Thoracic aorta (tissue), 2 donors: ENCODE data around the gene CABLES1. TPM values are rescaled to one million over a fixed set of nuclear protein-coding genes. Genes with fewer than 3 reads are reported as not detected.
"Not testable (repeated sequence)": the region's sequence is repeated elsewhere in the genome, so short reads cannot be mapped to it uniquely, and the experiment has no call there.

ENCODE experiments used
- ATAC-seq: fragments of 150-250 bp; one replicate; pipeline ENCODE4 v1.8.0; 2017; ENCODE audit warnings: low read depth; ENCODE audit not compliant: insufficient number of reproducible peaks, low FRiP score
- DNase-seq: peaks from one replicate; pipeline ENCODE4 v3.0.0-alpha.2; 2020; ENCODE audit warnings: low spot score
- H3K27ac ChIP-seq, 2 donors: fragments of 200-600 bp; sonication (generic); 1 replicate in 1 of 2; 2 replicates in 1 of 2; pipeline ENCODE4 v1.5.1; 2016; ENCODE audit warnings: mild to moderate bottlenecking in 2 of 2, moderate library complexity in 2 of 2
- H3K27me3 ChIP-seq: fragments of 200-600 bp; sonication (generic); replicated peaks from 2 replicates; pipeline ENCODE4 v1.6.0; 2016; ENCODE audit warnings: mild to moderate bottlenecking; ENCODE audit not compliant: insufficient read depth
- H3K36me3 ChIP-seq: fragments of 200-600 bp; sonication (generic); one replicate; pipeline ENCODE4 v1.5.1; 2016
- H3K4me1 ChIP-seq, 2 donors: fragments of 200-600 bp; sonication (generic); 1 replicate in 1 of 2; 2 replicates in 1 of 2; pipeline versions ENCODE4 v1.5.1 to v1.6.0; 2016; ENCODE audit warnings: low read depth in 2 of 2, mild to moderate bottlenecking in 1 of 2; ENCODE audit not compliant: control insufficient read depth in 1 of 2
- H3K4me3 ChIP-seq: fragments of 200-600 bp; sonication (generic); 2 replicates; pipeline ENCODE4 v1.5.1; 2016; ENCODE audit warnings: mild to moderate bottlenecking
- H3K9me3 ChIP-seq: fragments of 200-600 bp; sonication (generic); 2 replicates; pipeline ENCODE4 v1.5.1; 2016
- CTCF ChIP-seq: fragments of 200-600 bp; sonication (generic); IDR thresholded peaks from one replicate; pipeline ENCODE4 v1.5.1; 2019; ENCODE audit warnings: antibody characterized with exemption
- total RNA-seq, 2 donors: library from RNA; depleted of rRNA; stranded (reverse); fragments of >200 nt; gene quantifications; one replicate each; pipeline versions ENCODE4 v1.1.0 to v1.2.3, GENCODE V29; 2016

Gene CABLES1
- total RNA-seq, result 10 to 100 TPM; 25.7 to 28.7 TPM

GRCh38 chr18:23134780-23135549 is at the start of gene CABLES1:
Gene CABLES1 (plus strand): TSS chr18:23135485. CDS start chr18:23135763, 278 bp downstream.
- no peaks in the 10 kb centered on the region for H3K9me3 ChIP-seq
- peak within 1 kb of the TSS; percentile 88 to 89 for H3K27ac ChIP-seq
- no peaks in the 10 kb centered on the region for H3K36me3 ChIP-seq
- ATAC-seq (peak; percentile 10), DNase-seq (no peak)
- H3K27me3 ChIP-seq, result no peaks in the 10 kb centered on the region
- peak within 1 kb of the TSS; percentile 71 for H3K4me3 ChIP-seq
- TF ChIP-seq CTCF, result no peak
- H3K4me1 ChIP-seq, result peaks cover 9 to 30% of the 10 kb centered on the region in 2 donors

GRCh38 chr18:23087352-23087751 is 47.9 kb upstream of the CABLES1 start:
- DNase-seq, result no peak
- H3K4me1 ChIP-seq, result peaks cover 0 to 3% of the 10 kb centered on the region in 2 donors
- H3K4me3 ChIP-seq, result no peak overlapping the region
- no peaks in the 10 kb centered on the region for H3K27me3 ChIP-seq
- no peak for TF ChIP-seq CTCF
- no peak overlapping the region for H3K27ac ChIP-seq
- H3K36me3 ChIP-seq, result no peaks in the 10 kb centered on the region
- H3K9me3 ChIP-seq, result no peaks in the 10 kb centered on the region
- no peak for ATAC-seq

- Histone ChIP-seq H3K4me1 (peaks cover 0 to 3% of the 10 kb centered on the region in 2 donors), H3K4me3 (no peak overlapping the region), H3K27ac (no peak overlapping the region), H3K36me3 (no peaks in the 10 kb centered on the region), H3K9me3 (no peaks in the 10 kb centered on the region), H3K27me3 (no peaks in the 10 kb centered on the region)
- TF ChIP-seq CTCF, result no peak
- DNase-seq (no peak), ATAC-seq (no peak)
Measured at GRCh38 chr18:23088310-23088709, 47.0 kb upstream of the CABLES1 start.

- not testable (repeated sequence) for DNase-seq
Measured at GRCh38 chr18:23091017-23091993, 44.0 kb upstream of the CABLES1 start.

GRCh38 chr18:23092121-23092520 is 43.2 kb upstream of the CABLES1 start:
- no peak for TF ChIP-seq CTCF
- Histone ChIP-seq H3K27me3 (no peaks in the 10 kb centered on the region), H3K4me1 (peaks cover 3 to 6% of the 10 kb centered on the region in 2 donors), H3K36me3 (no peaks in the 10 kb centered on the region), H3K9me3 (no peaks in the 10 kb centered on the region), H3K4me3 (no peak overlapping the region), H3K27ac (no peak overlapping the region)
- DNase-seq (no peak), ATAC-seq (no peak)

More at GRCh38 chr18:23091017-23091993, 44.0 kb upstream of the CABLES1 start:
- H3K27ac ChIP-seq, H3K27me3 ChIP-seq, H3K4me1 ChIP-seq, ATAC-seq, H3K9me3 ChIP-seq, H3K4me3 ChIP-seq, H3K36me3 ChIP-seq: not testable (repeated sequence)

GRCh38 chr18:23093130-23093529 is 42.2 kb upstream of the CABLES1 start:
- H3K27me3 ChIP-seq, H3K4me1 ChIP-seq, H3K4me3 ChIP-seq, H3K27ac ChIP-seq, H3K9me3 ChIP-seq, ATAC-seq, DNase-seq, H3K36me3 ChIP-seq: not testable (repeated sequence)
